ENCODE results near the gene CST6. TPM values are rescaled to one million over a fixed set of nuclear protein-coding genes. Genes with fewer than 3 reads are reported as not detected.

CST6 gene
- total RNA-seq, 1 experiment from 2014 or later: 27.2 TPM

DNA sequence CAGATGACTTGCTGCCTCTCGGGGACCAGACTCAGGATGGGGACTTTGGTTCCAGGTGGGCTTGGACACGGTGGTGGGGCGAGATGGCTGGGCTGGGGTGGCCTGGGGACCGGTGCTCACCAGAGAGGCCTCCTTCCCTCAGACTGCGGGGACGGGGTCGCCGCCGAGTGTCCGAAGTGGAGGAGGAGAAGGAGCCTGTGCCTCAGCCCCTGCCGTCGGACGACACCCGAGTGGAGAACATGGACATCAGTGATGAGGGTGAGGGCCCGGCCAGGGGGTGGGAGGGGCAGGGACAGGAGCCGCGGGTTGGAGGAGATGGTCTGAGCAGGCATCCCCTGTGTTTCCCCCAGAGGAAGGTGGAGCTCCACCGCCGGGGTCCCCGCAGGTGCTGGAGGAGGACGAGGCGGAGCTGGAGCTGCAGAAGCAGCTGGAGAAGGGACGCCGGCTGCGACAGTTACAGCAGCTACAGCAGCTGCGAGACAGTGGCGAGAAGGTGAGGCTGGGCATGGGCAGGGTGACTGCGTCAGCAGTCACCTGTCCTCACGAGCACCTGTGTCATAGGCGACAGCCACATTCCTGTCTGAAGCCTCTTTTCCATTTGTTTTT lies 44.4 kb upstream of the CST6 start:
- TF ChIP-seq, protein P1, sequence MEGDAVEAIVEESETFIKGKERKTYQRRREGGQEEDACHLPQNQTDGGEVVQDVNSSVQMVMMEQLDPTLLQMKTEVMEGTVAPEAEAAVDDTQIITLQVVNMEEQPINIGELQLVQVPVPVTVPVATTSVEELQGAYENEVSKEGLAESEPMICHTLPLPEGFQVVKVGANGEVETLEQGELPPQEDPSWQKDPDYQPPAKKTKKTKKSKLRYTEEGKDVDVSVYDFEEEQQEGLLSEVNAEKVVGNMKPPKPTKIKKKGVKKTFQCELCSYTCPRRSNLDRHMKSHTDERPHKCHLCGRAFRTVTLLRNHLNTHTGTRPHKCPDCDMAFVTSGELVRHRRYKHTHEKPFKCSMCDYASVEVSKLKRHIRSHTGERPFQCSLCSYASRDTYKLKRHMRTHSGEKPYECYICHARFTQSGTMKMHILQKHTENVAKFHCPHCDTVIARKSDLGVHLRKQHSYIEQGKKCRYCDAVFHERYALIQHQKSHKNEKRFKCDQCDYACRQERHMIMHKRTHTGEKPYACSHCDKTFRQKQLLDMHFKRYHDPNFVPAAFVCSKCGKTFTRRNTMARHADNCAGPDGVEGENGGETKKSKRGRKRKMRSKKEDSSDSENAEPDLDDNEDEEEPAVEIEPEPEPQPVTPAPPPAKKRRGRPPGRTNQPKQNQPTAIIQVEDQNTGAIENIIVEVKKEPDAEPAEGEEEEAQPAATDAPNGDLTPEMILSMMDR (IDR thresholded peaks at IDR 0.05; ENCODE audit: unreplicated experiment): no peak
- H3K27ac Mint-ChIP-seq (ENCODE audit: unreplicated experiment): no peak overlapping the region
- BruUV-seq (replicated peaks): no TSS peak
- H3K36me3 Mint-ChIP-seq (ENCODE audit: insufficient read depth, unreplicated experiment): peaks cover 48% of the 10 kb centered on the region
- DNase-seq: no peak
- intact Hi-C loops (cut with micrococcal nuclease; ENCODE audit: unreplicated experiment): no loop called here
- H3K9me3 Mint-ChIP-seq (ENCODE audit: low read depth, unreplicated experiment): no peaks in the 10 kb centered on the region
- peaks cover 11% of the 10 kb centered on the region for H3K4me1 Mint-ChIP-seq (ENCODE audit: low read depth, unreplicated experiment)
- no peak overlapping the region for H3K4me3 Mint-ChIP-seq (ENCODE audit: low read depth, unreplicated experiment)
- H3K27me3 Mint-ChIP-seq (ENCODE audit: unreplicated experiment): no peaks in the 10 kb centered on the region
- CTCF ChIA-PET: no interaction called here

DNA sequence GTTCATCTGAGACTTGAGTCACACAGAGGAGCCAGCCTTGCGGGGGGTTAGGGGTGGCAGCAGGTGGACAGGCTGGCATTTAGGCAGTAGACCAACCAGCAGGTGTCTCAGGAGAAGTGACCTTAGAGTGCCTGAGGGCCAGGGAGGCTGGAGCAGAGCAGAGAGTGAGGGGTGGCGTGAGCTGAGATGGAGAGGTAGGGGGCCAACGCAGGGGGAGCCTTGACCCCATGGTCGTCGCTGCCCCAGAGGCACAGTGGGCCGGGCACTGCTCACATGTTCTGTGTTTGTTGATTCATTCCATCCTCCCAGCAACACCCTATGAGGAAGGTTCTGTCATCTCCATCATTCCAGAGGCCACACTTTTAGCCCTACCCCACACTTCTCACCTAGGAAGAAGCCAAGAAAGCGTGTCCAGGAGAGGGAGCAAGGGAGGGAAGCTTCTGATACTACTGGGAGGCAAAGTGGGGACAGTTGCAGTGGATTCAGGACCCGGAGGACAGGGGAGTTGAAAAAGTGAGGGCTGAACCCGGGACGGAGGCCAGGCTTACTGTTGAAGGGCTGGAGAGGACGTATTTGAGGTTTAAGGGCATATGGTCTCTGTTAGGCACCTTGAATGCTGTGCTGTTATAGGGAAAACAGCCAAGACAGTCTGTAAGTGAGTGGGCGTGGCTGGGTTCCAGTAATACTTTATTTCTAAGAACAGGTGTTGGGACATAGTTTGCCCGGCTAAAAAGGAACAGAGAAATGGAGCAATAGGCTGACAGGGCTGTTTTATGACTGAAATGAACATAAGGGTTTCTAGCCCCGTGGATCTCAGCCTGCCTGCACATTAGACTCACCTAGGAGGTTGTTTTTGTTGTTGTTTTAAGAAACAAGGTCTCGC lies 43.0 kb upstream of the CST6 start:
- Mint-ChIP-seq H3K4me3 (ENCODE audit: low read depth, unreplicated experiment) (no peak overlapping the region), H3K27me3 (ENCODE audit: unreplicated experiment) (no peaks in the 10 kb centered on the region), H3K36me3 (ENCODE audit: insufficient read depth, unreplicated experiment) (peaks cover 50% of the 10 kb centered on the region), H3K9me3 (ENCODE audit: low read depth, unreplicated experiment) (no peaks in the 10 kb centered on the region), H3K27ac (ENCODE audit: unreplicated experiment) (no peak overlapping the region), H3K4me1 (ENCODE audit: low read depth, unreplicated experiment) (peaks cover 8% of the 10 kb centered on the region)
- CTCF ChIA-PET: no interaction called here
- no TSS peak for BruUV-seq (replicated peaks)
- intact Hi-C loops (cut with micrococcal nuclease; ENCODE audit: unreplicated experiment): no loop called here
- TF ChIP-seq, protein P1 (IDR thresholded peaks at IDR 0.05; ENCODE audit: unreplicated experiment): no peak
- DNase-seq: no peak

DNA sequence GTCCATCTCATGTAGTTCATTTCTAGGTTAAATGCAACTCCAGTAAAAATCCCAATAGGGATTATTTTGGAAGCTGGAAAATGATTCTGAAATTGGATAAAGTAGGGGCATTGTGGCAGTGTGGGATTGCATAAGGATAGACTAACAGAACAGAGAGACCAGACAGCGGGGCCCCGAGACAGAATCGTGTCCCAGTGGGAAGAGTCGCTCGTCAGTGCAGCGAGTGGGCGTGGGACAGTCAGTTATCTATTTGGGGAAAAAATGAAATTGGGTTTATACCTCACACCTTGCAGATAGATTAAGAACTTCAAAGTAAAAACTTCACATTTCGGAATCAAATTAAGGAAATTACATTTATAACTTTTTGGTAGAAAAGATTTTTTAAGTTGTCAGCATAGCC lies 39.7 kb upstream of the CST6 start:
- no peak overlapping the region for H3K27ac Mint-ChIP-seq (ENCODE audit: unreplicated experiment)
- CTCF ChIA-PET: interaction anchor here (0.6 kb wide), 1 partner anchor 1353 kb away, joined by 3 read pairs; no protein-coding TSS in a partner anchor

DNA sequence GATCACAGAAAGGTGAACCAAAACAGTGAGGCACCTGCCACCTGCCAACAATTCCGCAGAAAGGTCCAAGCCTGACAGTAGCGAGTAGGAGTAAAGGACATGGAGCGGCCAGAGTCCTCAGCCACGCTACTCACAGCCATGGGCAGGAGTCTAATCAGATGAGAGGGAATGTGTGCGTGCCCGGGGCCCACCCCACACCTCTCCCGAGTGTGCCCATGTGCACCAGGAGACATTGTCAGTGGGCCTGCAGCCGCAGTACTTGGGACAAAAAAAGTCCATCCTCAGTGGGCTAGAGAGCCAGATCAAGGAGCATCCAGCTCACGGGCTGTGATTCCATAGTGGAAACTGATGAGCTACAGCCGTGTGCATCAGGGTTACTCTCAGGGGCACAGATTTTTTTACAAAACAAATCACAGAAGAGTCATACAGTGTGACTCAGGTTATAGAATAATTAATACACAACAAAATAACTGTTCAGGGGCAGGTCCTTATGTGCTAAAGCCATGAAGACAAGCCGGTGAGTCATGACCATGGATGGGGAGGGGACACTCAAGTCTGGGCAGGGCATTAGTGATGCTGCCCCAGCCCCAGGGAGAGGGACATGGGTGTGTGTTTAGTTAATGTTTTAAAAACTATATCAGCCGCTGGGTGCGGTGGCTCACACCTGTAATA lies 38.2 kb upstream of the CST6 start:
- H3K27ac Mint-ChIP-seq (ENCODE audit: unreplicated experiment): no peak overlapping the region
- no TSS peak for BruUV-seq (replicated peaks)
- CTCF ChIA-PET: interaction anchor here (0.6 kb wide), 1 partner anchor 102 kb away, joined by 3 read pairs; no protein-coding TSS in a partner anchor
- intact Hi-C loops (cut with micrococcal nuclease; ENCODE audit: unreplicated experiment): no loop called here
- TF ChIP-seq, protein P1 (IDR thresholded peaks at IDR 0.05; ENCODE audit: unreplicated experiment): no peak
- peaks cover 8% of the 10 kb centered on the region for H3K4me1 Mint-ChIP-seq (ENCODE audit: low read depth, unreplicated experiment)
- DNase-seq: no peak
- no peaks in the 10 kb centered on the region for H3K27me3 Mint-ChIP-seq (ENCODE audit: unreplicated experiment)
- peaks cover 38% of the 10 kb centered on the region for H3K36me3 Mint-ChIP-seq (ENCODE audit: insufficient read depth, unreplicated experiment)
- H3K4me3 Mint-ChIP-seq (ENCODE audit: low read depth, unreplicated experiment): no peak overlapping the region
- no peaks in the 10 kb centered on the region for H3K9me3 Mint-ChIP-seq (ENCODE audit: low read depth, unreplicated experiment)

More for the DNA sequence above, 39.7 kb upstream of the CST6 start:
- TF ChIP-seq, protein P1 (IDR thresholded peaks at IDR 0.05; ENCODE audit: unreplicated experiment): no peak
- Mint-ChIP-seq H3K27me3 (ENCODE audit: unreplicated experiment) (no peaks in the 10 kb centered on the region), H3K4me1 (ENCODE audit: low read depth, unreplicated experiment) (peaks cover 8% of the 10 kb centered on the region), H3K36me3 (ENCODE audit: insufficient read depth, unreplicated experiment) (peaks cover 30% of the 10 kb centered on the region), H3K9me3 (ENCODE audit: low read depth, unreplicated experiment) (no peaks in the 10 kb centered on the region), H3K4me3 (ENCODE audit: low read depth, unreplicated experiment) (no peak overlapping the region)
- intact Hi-C loops (cut with micrococcal nuclease; ENCODE audit: unreplicated experiment): no loop called here
- no peak for DNase-seq
- BruUV-seq (replicated peaks): no TSS peak

Measured in Calu3 (cell line).